OCI-LY1 (cell line): Measurements from ENCODE around the gene UNC13C.

Experiments
- H2AFZ ChIP-seq: fragments of 200-600 bp; sonication (generic), shearing (Covaris generic); 2 replicates; pipeline ENCODE4 v1.6.0; 2014; ENCODE audit warnings: antibody characterized with exemption, mild to moderate bottlenecking, low read length
- H3F3A ChIP-seq: fragments of 200-600 bp; sonication (generic), shearing (Covaris generic); 2 replicates; pipeline ENCODE4 v1.6.0; 2014; ENCODE audit warnings: mild to moderate bottlenecking, antibody characterized with exemption, low read length, moderate library complexity; ENCODE audit not compliant: insufficient read depth
- H3K27ac ChIP-seq: fragments of 200-600 bp; sonication (generic); 2 replicates; pipeline ENCODE4 v1.5.1; 2014; ENCODE audit warnings: low read length, mixed run types, mild to moderate bottlenecking, low read depth; ENCODE audit not compliant: poor library complexity, severe bottlenecking
- H3K27me3 ChIP-seq: fragments of 200-600 bp; sonication (generic); 2 replicates; pipeline ENCODE4 v1.6.0; 2014; ENCODE audit warnings: antibody characterized with exemption, mild to moderate bottlenecking, low read length, moderate library complexity; ENCODE audit not compliant: insufficient read depth
- H3K36me3 ChIP-seq: fragments of 200-600 bp; sonication (generic); 2 replicates; pipeline ENCODE4 v1.6.1; 2014; ENCODE audit warnings: mild to moderate bottlenecking, antibody characterized with exemption, low read length, moderate library complexity, mixed read lengths; ENCODE audit not compliant: insufficient read depth
- H3K4me1 ChIP-seq: fragments of 200-600 bp; sonication (generic); 2 replicates; pipeline ENCODE4 v1.5.1; 2014; ENCODE audit warnings: mild to moderate bottlenecking, low read length, moderate library complexity; ENCODE audit not compliant: insufficient read depth, severe bottlenecking
- H3K4me2 ChIP-seq: fragments of 200-600 bp; sonication (generic), shearing (Covaris generic); 2 replicates; pipeline ENCODE4 v1.6.1; 2014; ENCODE audit warnings: low read length
- H3K4me3 ChIP-seq: fragments of 200-600 bp; sonication (generic); 2 replicates; pipeline ENCODE4 v1.5.1; 2014; ENCODE audit warnings: low read length, low read depth, mild to moderate bottlenecking, mixed read lengths; ENCODE audit not compliant: poor library complexity, severe bottlenecking
- H3K79me2 ChIP-seq: fragments of 200-600 bp; shearing (Covaris generic); 2 replicates; pipeline ENCODE4 v1.6.1; 2016; ENCODE audit warnings: mixed run types, low read length, mixed read lengths; ENCODE audit not compliant: insufficient read depth
- H3K9ac ChIP-seq: fragments of 200-600 bp; sonication (generic), shearing (Covaris generic); 2 replicates; pipeline ENCODE4 v1.6.1; 2014; ENCODE audit warnings: mild to moderate bottlenecking, low read length, mixed read lengths
- H3K9me2 ChIP-seq: fragments of 200-600 bp; sonication (generic), shearing (Covaris generic); 2 replicates; pipeline ENCODE4 v1.6.1; 2014; ENCODE audit warnings: low read depth, mild to moderate bottlenecking, low read length, mixed read lengths
- H3K9me3 ChIP-seq: fragments of 200-600 bp; shearing (Covaris generic); 2 replicates; pipeline ENCODE4 v1.6.1; 2014; ENCODE audit warnings: low read length, mixed read lengths
- H4K20me1 ChIP-seq: fragments of 200-600 bp; sonication (generic), shearing (Covaris generic); 2 replicates; pipeline ENCODE4 v1.6.0; 2016; ENCODE audit warnings: mild to moderate bottlenecking, low read length; ENCODE audit not compliant: insufficient read depth
- EZH2 ChIP-seq: fragments of 200-600 bp; sonication (generic), shearing (Covaris generic); IDR thresholded peaks from 2 replicates; pipeline ENCODE4 v1.8.0; 2017; ENCODE audit warnings: borderline replicate concordance, mixed run types, mild to moderate bottlenecking, antibody characterized with exemption, low read length, moderate library complexity, mixed read lengths
- TF ChIP-seq, protein P1 (sequence below): fragments of 200-600 bp; sonication (generic), shearing (Covaris generic); IDR thresholded peaks from 2 replicates; pipeline ENCODE4 v1.5.1; 2017; ENCODE audit warnings: mild to moderate bottlenecking, antibody characterized with exemption, low read length, moderate library complexity, mixed read lengths

Gene UNC13C

DNA sequence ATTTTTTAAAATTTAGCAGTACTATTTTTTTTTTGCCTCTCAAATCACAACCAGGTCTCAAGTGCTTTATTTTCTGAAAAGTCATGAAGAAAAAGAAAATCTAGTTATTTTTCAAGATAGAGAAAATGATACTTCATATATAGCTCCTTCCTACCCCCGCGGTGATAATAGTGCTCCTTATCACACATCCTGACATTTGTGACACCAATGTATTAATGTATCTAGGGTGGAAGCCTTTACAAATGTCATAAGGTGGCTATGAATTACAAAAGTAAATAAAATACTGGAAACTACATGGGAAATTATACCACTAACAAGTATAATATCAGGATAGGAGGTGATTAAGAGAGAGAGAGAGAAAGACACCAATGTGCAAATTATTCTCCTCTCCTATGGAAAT lies 582.2 kb downstream of the UNC13C start:
- H3K9ac ChIP-seq: no peak overlapping the region
- TF ChIP-seq EZH2: no peak
- H3F3A ChIP-seq: no peaks in the 10 kb centered on the region
- H3K79me2 ChIP-seq: no peaks in the 10 kb centered on the region
- H3K27me3 ChIP-seq: no peaks in the 10 kb centered on the region
- no peaks in the 10 kb centered on the region for H3K36me3 ChIP-seq
- H3K9me2 ChIP-seq: no peaks in the 10 kb centered on the region
- H2AFZ ChIP-seq: no peak overlapping the region
- H3K4me2 ChIP-seq: no peak overlapping the region
- peaks cover 7% of the 10 kb centered on the region for H3K4me1 ChIP-seq
- no peaks in the 10 kb centered on the region for H4K20me1 ChIP-seq
- no peaks in the 10 kb centered on the region for H3K9me3 ChIP-seq
- no peak overlapping the region for H3K27ac ChIP-seq
- H3K4me3 ChIP-seq: no peak overlapping the region

DNA sequence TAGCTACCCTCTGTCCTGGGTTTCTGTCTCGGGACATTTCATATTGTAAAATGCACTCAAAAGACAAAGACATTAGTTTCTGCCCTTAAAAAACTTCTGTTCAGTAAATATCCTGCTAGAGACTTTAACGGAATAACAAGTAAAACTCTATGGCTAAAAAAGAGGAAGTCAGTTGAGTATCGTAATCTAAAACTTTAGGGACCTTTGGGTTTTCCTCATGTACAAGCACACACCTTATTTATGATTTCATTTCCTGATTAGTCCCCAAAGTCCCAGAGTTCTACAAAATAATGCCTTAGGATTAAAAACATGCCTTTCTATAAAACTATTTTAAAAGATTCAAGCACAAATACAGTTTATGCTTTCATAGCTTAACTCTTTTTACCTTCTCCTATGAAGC lies 585.9 kb downstream of the UNC13C start:
- TF ChIP-seq, protein P1, sequence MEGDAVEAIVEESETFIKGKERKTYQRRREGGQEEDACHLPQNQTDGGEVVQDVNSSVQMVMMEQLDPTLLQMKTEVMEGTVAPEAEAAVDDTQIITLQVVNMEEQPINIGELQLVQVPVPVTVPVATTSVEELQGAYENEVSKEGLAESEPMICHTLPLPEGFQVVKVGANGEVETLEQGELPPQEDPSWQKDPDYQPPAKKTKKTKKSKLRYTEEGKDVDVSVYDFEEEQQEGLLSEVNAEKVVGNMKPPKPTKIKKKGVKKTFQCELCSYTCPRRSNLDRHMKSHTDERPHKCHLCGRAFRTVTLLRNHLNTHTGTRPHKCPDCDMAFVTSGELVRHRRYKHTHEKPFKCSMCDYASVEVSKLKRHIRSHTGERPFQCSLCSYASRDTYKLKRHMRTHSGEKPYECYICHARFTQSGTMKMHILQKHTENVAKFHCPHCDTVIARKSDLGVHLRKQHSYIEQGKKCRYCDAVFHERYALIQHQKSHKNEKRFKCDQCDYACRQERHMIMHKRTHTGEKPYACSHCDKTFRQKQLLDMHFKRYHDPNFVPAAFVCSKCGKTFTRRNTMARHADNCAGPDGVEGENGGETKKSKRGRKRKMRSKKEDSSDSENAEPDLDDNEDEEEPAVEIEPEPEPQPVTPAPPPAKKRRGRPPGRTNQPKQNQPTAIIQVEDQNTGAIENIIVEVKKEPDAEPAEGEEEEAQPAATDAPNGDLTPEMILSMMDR: no peak
- TF ChIP-seq EZH2: no peak
- H2AFZ ChIP-seq: no peak overlapping the region
- H3K4me2 ChIP-seq: no peak overlapping the region
- H3K4me1 ChIP-seq: peaks cover 11% of the 10 kb centered on the region
- no peak overlapping the region for H3K9ac ChIP-seq
- H3K79me2 ChIP-seq: no peaks in the 10 kb centered on the region
- H3F3A ChIP-seq: no peaks in the 10 kb centered on the region
- H3K27ac ChIP-seq: no peak overlapping the region
- no peaks in the 10 kb centered on the region for H4K20me1 ChIP-seq
- no peaks in the 10 kb centered on the region for H3K9me3 ChIP-seq
- H3K9me2 ChIP-seq: no peaks in the 10 kb centered on the region
- H3K27me3 ChIP-seq: no peaks in the 10 kb centered on the region
- H3K36me3 ChIP-seq: no peaks in the 10 kb centered on the region
- H3K4me3 ChIP-seq: no peak overlapping the region

GRCh38 chr15:54566654-54567053 lies 588.4 kb downstream of the UNC13C start:
- Histone ChIP-seq H3K9me3 (no peaks in the 10 kb centered on the region), H3K79me2 (no peaks in the 10 kb centered on the region), H2AFZ (no peak overlapping the region), H3K9ac (no peak overlapping the region), H4K20me1 (no peaks in the 10 kb centered on the region), H3K36me3 (no peaks in the 10 kb centered on the region), H3K9me2 (no peaks in the 10 kb centered on the region), H3F3A (no peaks in the 10 kb centered on the region), H3K4me3 (no peak overlapping the region), H3K27ac (no peak overlapping the region), H3K4me2 (no peak overlapping the region), H3K4me1 (peaks cover 11% of the 10 kb centered on the region), H3K27me3 (no peaks in the 10 kb centered on the region)
- TF ChIP-seq EZH2: no peak
- TF ChIP-seq, protein P1: no peak

- Histone ChIP-seq H3K9ac (no peak overlapping the region), H3K9me3 (no peaks in the 10 kb centered on the region), H3K4me3 (no peak overlapping the region), H3K79me2 (no peaks in the 10 kb centered on the region), H3K9me2 (no peaks in the 10 kb centered on the region), H3K4me1 (peaks cover 11% of the 10 kb centered on the region), H3K36me3 (no peaks in the 10 kb centered on the region), H3K4me2 (no peak overlapping the region), H3F3A (no peaks in the 10 kb centered on the region), H3K27me3 (no peaks in the 10 kb centered on the region), H3K27ac (no peak overlapping the region), H2AFZ (no peak overlapping the region), H4K20me1 (no peaks in the 10 kb centered on the region)
- no peak for TF ChIP-seq EZH2
- TF ChIP-seq, protein P1: no peak
These were observed 589.3 kb downstream of the UNC13C start for GRCh38 chr15:54567408-54568035.
